ENCODE data around the gene RNU6-9. TPM values are rescaled to one million over a fixed set of nuclear protein-coding genes. Genes with fewer than 3 reads are reported as not detected.

Gene RNU6-9
- total RNA-seq, 1 experiment from 2014 or later: not detected

- Histone ChIP-seq H3K79me2 (ENCODE audit: low read length) (peaks cover 15% of the 10 kb centered on the region), H3K9me2 (replicated peaks; ENCODE audit: low read length) (no peaks in the 10 kb centered on the region), H3F3A (ENCODE audit: low read length, unreplicated experiment) (peaks cover 3% of the 10 kb centered on the region), H3K36me3 (ENCODE audit: low read depth, low read length) (no peaks in the 10 kb centered on the region; the same call in 1 of the 2 replicates), H3K4me2 (ENCODE audit: low read length) (peak overlapping the region; percentile 86), H3K27ac (ENCODE audit: low read length) (no peak overlapping the region), H3K9me3 (ENCODE audit: low read length) (no peaks in the 10 kb centered on the region), H3K4me1 (ENCODE audit: insufficient read depth, low read length) (no peaks in the 10 kb centered on the region), H3K9ac (ENCODE audit: low read length) (peak overlapping the region; percentile 93), H3K27me3 (ENCODE audit: low read length) (no peaks in the 10 kb centered on the region), H3K4me3 (ENCODE audit: low read length) (peak overlapping the region; percentile 84), H4K20me1 (ENCODE audit: low read length) (no peaks in the 10 kb centered on the region), H2AFZ (ENCODE audit: low read length) (no peak overlapping the region)
- POLR2A ChIA-PET (ENCODE audit: unreplicated experiment): no interaction called here
- ATAC-seq (peak; percentile 6; the same call in 1 of the 2 replicates), DNase-seq (no peak)
- BruUV-seq (replicated peaks): no TSS peak
- intact Hi-C loops (cut with micrococcal nuclease): no loop called here
- CTCF ChIA-PET: no interaction called here
- TF ChIP-seq CTCF (conservative IDR thresholded peaks at IDR 0.05; ENCODE audit: low read depth, low read length) (no peak), EZH2phosphoT487 (IDR thresholded peaks at IDR 0.05; ENCODE audit: borderline replicate concordance, low read length) (no peak), EZH2 (IDR thresholded peaks at IDR 0.05; ENCODE audit: low read length, unreplicated experiment) (no peak)
Measured at GRCh38 chr19:892243-892893, 916 bp upstream of the RNU6-9 start.

- ChIA-PET POLR2A (ENCODE audit: unreplicated experiment) (no interaction called here), CTCF (no interaction called here)
- no peaks in the 10 kb centered on the region for H3K36me3 ChIP-seq (ENCODE audit: low read depth, low read length)
- H2AFZ ChIP-seq (ENCODE audit: low read length): no peak overlapping the region
- peaks cover 9% of the 10 kb centered on the region for H3K79me2 ChIP-seq (ENCODE audit: low read length)
- intact Hi-C loops (cut with micrococcal nuclease): no loop called here
- H3K27me3 ChIP-seq (ENCODE audit: low read length): no peaks in the 10 kb centered on the region
- no peak overlapping the region for H3K9ac ChIP-seq (ENCODE audit: low read length)
- H4K20me1 ChIP-seq (ENCODE audit: low read length): no peaks in the 10 kb centered on the region
- H3F3A ChIP-seq (ENCODE audit: low read length, unreplicated experiment): peaks cover 3% of the 10 kb centered on the region
- no peak overlapping the region for H3K4me3 ChIP-seq (ENCODE audit: low read length)
- H3K4me1 ChIP-seq (ENCODE audit: insufficient read depth, low read length): no peaks in the 10 kb centered on the region
- DNase-seq (no peak), ATAC-seq (no peak)
- no peak overlapping the region for H3K4me2 ChIP-seq (ENCODE audit: low read length)
- H3K9me2 ChIP-seq (replicated peaks; ENCODE audit: low read length): no peaks in the 10 kb centered on the region
- TF ChIP-seq CTCF (conservative IDR thresholded peaks at IDR 0.05; ENCODE audit: low read depth, low read length) (no peak), EZH2phosphoT487 (IDR thresholded peaks at IDR 0.05; ENCODE audit: borderline replicate concordance, low read length) (no peak), EZH2 (IDR thresholded peaks at IDR 0.05; ENCODE audit: low read length, unreplicated experiment) (no peak)
- no peaks in the 10 kb centered on the region for H3K9me3 ChIP-seq (ENCODE audit: low read length)
- BruUV-seq (replicated peaks): no TSS peak
- H3K27ac ChIP-seq (ENCODE audit: low read length): no peak overlapping the region
Measured at GRCh38 chr19:896434-896833, 3.1 kb downstream of the RNU6-9 start.

GRCh38 chr19:896999-897398, 3.7 kb downstream of the RNU6-9 start:
- no peak overlapping the region for H2AFZ ChIP-seq (ENCODE audit: low read length)
- no peaks in the 10 kb centered on the region for H3K9me3 ChIP-seq (ENCODE audit: low read length)
- H3K79me2 ChIP-seq (ENCODE audit: low read length): peaks cover 6% of the 10 kb centered on the region
- no peak overlapping the region for H3K4me3 ChIP-seq (ENCODE audit: low read length)
- H3K36me3 ChIP-seq (ENCODE audit: low read depth, low read length): no peaks in the 10 kb centered on the region
- no peaks in the 10 kb centered on the region for H3K4me1 ChIP-seq (ENCODE audit: insufficient read depth, low read length)
- BruUV-seq (replicated peaks): no TSS peak
- ChIA-PET CTCF (no interaction called here), POLR2A (ENCODE audit: unreplicated experiment) (no interaction called here)
- peaks cover 3% of the 10 kb centered on the region for H3F3A ChIP-seq (ENCODE audit: low read length, unreplicated experiment)
- no peak for TF ChIP-seq EZH2 (IDR thresholded peaks at IDR 0.05; ENCODE audit: low read length, unreplicated experiment)
- no peak for TF ChIP-seq EZH2phosphoT487 (IDR thresholded peaks at IDR 0.05; ENCODE audit: borderline replicate concordance, low read length)
- TF ChIP-seq CTCF (conservative IDR thresholded peaks at IDR 0.05; ENCODE audit: low read depth, low read length): no peak
- no peak overlapping the region for H3K9ac ChIP-seq (ENCODE audit: low read length)
- DNase-seq (no peak), ATAC-seq (no peak)
- H3K4me2 ChIP-seq (ENCODE audit: low read length): no peak overlapping the region
- H3K27me3 ChIP-seq (ENCODE audit: low read length): no peaks in the 10 kb centered on the region
- no peaks in the 10 kb centered on the region for H3K9me2 ChIP-seq (replicated peaks; ENCODE audit: low read length)
- intact Hi-C loops (cut with micrococcal nuclease): no loop called here
- H4K20me1 ChIP-seq (ENCODE audit: low read length): no peaks in the 10 kb centered on the region
- H3K27ac ChIP-seq (ENCODE audit: low read length): no peak overlapping the region
